HG03378 (cell line): ENCODE results near the gene PCBP2.
"Not testable (repeated sequence)": the region's sequence is repeated elsewhere in the genome, so short reads cannot be mapped to it uniquely, and the experiment has no call there.

Experiments used
- ATAC-seq: cut with Tn5 transposase; IDR thresholded peaks from one replicate; pipeline ENCODE4 v1.9.1; 2021; ENCODE audit warnings: mild to moderate bottlenecking, moderate library complexity; ENCODE audit not compliant: unreplicated experiment

Gene PCBP2

GRCh38 chr12:53468282-53468681 lies 16.4 kb downstream of the PCBP2 start:
- no peak for ATAC-seq

- no peak for ATAC-seq
Measured at GRCh38 chr12:53472056-53472582, 20.2 kb downstream of the PCBP2 start.

GRCh38 chr12:53474077-53474476 lies 22.2 kb downstream of the PCBP2 start:
- no peak for ATAC-seq

- ATAC-seq, result no peak
Measured at GRCh38 chr12:53474819-53475218, 22.9 kb downstream of the PCBP2 start.

- ATAC-seq, result no peak
Measured at GRCh38 chr12:53476769-53477209, 24.9 kb downstream of the PCBP2 start.

GRCh38 chr12:53478865-53479264 lies 27.0 kb downstream of the PCBP2 start:
- ATAC-seq, result no peak

- no peak for ATAC-seq
Measured at GRCh38 chr12:53479331-53479730, 27.4 kb downstream of the PCBP2 start.

- ATAC-seq, result no peak
Measured at GRCh38 chr12:53480491-53481442, 28.9 kb downstream of the PCBP2 start.

GRCh38 chr12:53481458-53481857 lies 29.6 kb downstream of the PCBP2 start:
- not testable (repeated sequence) for ATAC-seq

GRCh38 chr12:53481939-53482586 lies 30.2 kb downstream of the PCBP2 start:
- ATAC-seq, result no peak

GRCh38 chr12:53482626-53483168 lies 30.8 kb downstream of the PCBP2 start:
- no peak for ATAC-seq

- ATAC-seq, result no peak
Measured at GRCh38 chr12:53483225-53483978, 31.5 kb downstream of the PCBP2 start.

- no peak for ATAC-seq
Measured at GRCh38 chr12:53483979-53484377, 32.1 kb downstream of the PCBP2 start.

GRCh38 chr12:53484686-53485575 lies 33.0 kb downstream of the PCBP2 start:
- ATAC-seq, result no peak

GRCh38 chr12:53485955-53486735 lies 34.2 kb downstream of the PCBP2 start:
- ATAC-seq, result no peak

- no peak for ATAC-seq
Measured at GRCh38 chr12:53486736-53487487, 35.0 kb downstream of the PCBP2 start.

GRCh38 chr12:53489242-53489864 lies 37.5 kb downstream of the PCBP2 start:
- ATAC-seq, result no peak

GRCh38 chr12:53492188-53492587 lies 40.3 kb downstream of the PCBP2 start:
- no peak for ATAC-seq
